Measurements from ENCODE around the gene MS4A18. TPM values are rescaled to one million over a fixed set of nuclear protein-coding genes. Genes with fewer than 3 reads are reported as not detected.

Gene MS4A18
- total RNA-seq, 1 experiment from 2014 or later, result not detected

Other genes starting within 250 kb of the MS4A18 start
- not detected in 2 replicates for gene MS4A12, start 231.9 kb upstream of the MS4A18 start, total RNA-seq (2014; rRNA removed; shearing (Covaris generic))
- not detected in 2 replicates for gene MS4A13, start 209.3 kb upstream of the MS4A18 start, total RNA-seq (2014; rRNA removed; shearing (Covaris generic))
- not detected in 2 replicates for gene MS4A8, start 25.1 kb upstream of the MS4A18 start, total RNA-seq (2014; rRNA removed; shearing (Covaris generic))
- 0.10 TPM in 1 of 2 replicates, not detected in the other for gene MS4A15, start 32.1 kb downstream of the MS4A18 start, total RNA-seq (2014; rRNA removed; shearing (Covaris generic))
- gene MS4A10, start 60.6 kb downstream of the MS4A18 start, total RNA-seq (2014; rRNA removed; shearing (Covaris generic)), result not detected in 2 replicates
- 17.6 and 19.4 TPM in 2 replicates for gene CCDC86, start 117.4 kb downstream of the MS4A18 start, total RNA-seq (2014; rRNA removed; shearing (Covaris generic))
- gene PTGDR2, start 131.2 kb downstream of the MS4A18 start, total RNA-seq (2014; rRNA removed; shearing (Covaris generic)), result 0.03 and 0.44 TPM in 2 replicates
- gene ZP1, start 142.8 kb downstream of the MS4A18 start, total RNA-seq (2014; rRNA removed; shearing (Covaris generic)), result not detected in 2 replicates
- 93.8 and 123 TPM in 2 replicates for gene PRPF19, start 181.9 kb downstream of the MS4A18 start, total RNA-seq (2014; rRNA removed; shearing (Covaris generic))
- 30.6 and 35.1 TPM in 2 replicates for gene TMEM109, start 189.4 kb downstream of the MS4A18 start, total RNA-seq (2014; rRNA removed; shearing (Covaris generic))
- gene TMEM132A, start 199.7 kb downstream of the MS4A18 start, total RNA-seq (2014; rRNA removed; shearing (Covaris generic)), result 66.0 and 73.9 TPM in 2 replicates
- 2.7 and 6.1 TPM in 2 replicates for gene SLC15A3, start 227.5 kb downstream of the MS4A18 start, total RNA-seq (2014; rRNA removed; shearing (Covaris generic))
- not detected in 2 replicates for gene CD6, start 247.0 kb downstream of the MS4A18 start, total RNA-seq (2014; rRNA removed; shearing (Covaris generic))